GM12892 (cell line): ENCODE data around the gene CAPZB.

Experiments
- POLR2A ChIP-seq: IDR thresholded peaks from 2 replicates; pipeline ENCODE4 v1.6.1; 2011; ENCODE audit warnings: low read depth, low read length, control low read depth
- POLR2AphosphoS5 ChIP-seq: IDR thresholded peaks from 2 replicates; pipeline ENCODE4 v1.6.1; 2011; ENCODE audit warnings: low read depth, low read length, control low read depth
- TAF1 ChIP-seq: IDR thresholded peaks from 2 replicates; pipeline ENCODE4 v1.6.1; 2011; ENCODE audit warnings: low read depth, mild to moderate bottlenecking, control low read depth, low read length, borderline replicate concordance

GRCh38 chr1:19327301-19327700 is 158.0 kb downstream of the CAPZB start:
- TF ChIP-seq TAF1 (no peak), POLR2A (no peak), POLR2AphosphoS5 (no peak)
